Measurements from ENCODE around the gene SMC1B.
"Not testable (repeated sequence)": the region's sequence is repeated elsewhere in the genome, so short reads cannot be mapped to it uniquely, and the experiment has no call there.

SMC1B gene

DNA sequence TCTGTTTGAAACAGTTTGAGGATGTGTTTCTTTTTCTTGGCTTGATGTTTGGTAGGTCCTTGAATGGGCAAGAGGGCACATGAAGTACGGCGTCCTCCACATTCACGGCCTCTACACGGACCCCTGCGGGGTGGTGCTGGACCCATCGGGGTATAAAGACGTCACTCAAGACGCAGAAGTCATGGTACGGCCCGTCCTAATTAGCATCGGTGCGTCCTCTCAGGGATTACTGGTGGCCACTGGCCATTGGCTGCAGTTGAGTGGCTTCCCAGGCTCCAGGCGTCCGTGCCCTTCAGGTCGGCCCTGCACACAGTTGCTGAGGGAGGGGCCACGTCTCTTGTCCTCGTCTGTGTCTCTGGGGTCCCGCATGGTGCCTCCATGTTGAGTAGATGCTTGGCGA lies 82.9 kb downstream of the SMC1B start:
- H3K4me3 ChIP-seq (ENCODE audit: low read depth, low read length), result no peak overlapping the region
- no peak for DNase-seq (ENCODE audit: low read depth)

- DNase-seq (ENCODE audit: low read depth), result no peak
- H3K4me3 ChIP-seq (ENCODE audit: low read depth, low read length), result no peak overlapping the region
Measured at GRCh38 chr22:45329530-45329936, 83.9 kb downstream of the SMC1B start.

GRCh38 chr22:45328822-45329529 lies 84.4 kb downstream of the SMC1B start:
- H3K4me3 ChIP-seq (ENCODE audit: low read depth, low read length), result no peak overlapping the region
- no peak for DNase-seq (ENCODE audit: low read depth)

- DNase-seq (ENCODE audit: low read depth); H3K4me3 ChIP-seq (ENCODE audit: low read depth, low read length): not testable (repeated sequence)
Measured at GRCh38 chr22:45328261-45328660, 85.1 kb downstream of the SMC1B start.

DNA sequence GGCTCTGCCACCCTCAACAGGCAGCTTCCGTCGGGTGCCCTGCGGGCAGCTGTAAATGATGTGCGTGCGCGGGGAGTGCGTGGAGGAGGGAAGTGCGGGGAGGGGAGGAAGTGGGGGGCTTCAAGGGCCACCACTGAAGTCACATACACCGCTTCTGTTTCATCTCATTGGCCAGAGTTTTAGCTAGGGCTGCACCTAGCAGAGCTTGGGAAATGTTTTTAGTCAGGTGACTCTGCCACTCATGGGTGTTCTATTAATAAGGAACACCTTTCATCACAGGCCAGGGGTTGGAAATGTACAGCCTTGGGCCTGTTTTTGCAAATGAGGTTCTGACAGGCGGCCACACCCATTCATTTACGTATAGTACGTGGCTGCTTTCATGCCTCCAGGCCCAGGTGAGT lies 89.1 kb downstream of the SMC1B start:
- H3K4me3 ChIP-seq (ENCODE audit: low read depth, low read length), result no peak overlapping the region
- DNase-seq (ENCODE audit: low read depth), result no peak

DNA sequence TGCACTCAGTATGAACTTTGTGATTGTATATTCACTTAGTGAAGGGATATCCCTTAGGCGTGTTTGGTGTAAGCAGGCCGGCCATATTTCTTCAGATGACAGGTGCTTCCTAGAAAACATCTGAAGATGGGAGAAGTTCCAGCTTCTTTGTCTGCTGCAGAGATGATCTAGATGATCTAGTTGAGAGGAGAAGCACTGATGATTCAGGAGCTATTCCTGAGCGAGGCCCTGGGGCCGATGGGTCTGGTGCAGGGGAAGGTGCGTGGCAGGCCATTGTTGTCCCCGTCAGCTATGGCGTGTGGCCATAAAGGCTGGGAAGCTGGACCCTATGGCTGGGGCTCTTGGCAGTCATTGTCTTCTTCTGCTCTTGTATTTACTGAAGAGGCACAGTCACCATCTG lies 89.7 kb downstream of the SMC1B start:
- DNase-seq (ENCODE audit: low read depth), result no peak
- no peak overlapping the region for H3K4me3 ChIP-seq (ENCODE audit: low read depth, low read length)

DNA sequence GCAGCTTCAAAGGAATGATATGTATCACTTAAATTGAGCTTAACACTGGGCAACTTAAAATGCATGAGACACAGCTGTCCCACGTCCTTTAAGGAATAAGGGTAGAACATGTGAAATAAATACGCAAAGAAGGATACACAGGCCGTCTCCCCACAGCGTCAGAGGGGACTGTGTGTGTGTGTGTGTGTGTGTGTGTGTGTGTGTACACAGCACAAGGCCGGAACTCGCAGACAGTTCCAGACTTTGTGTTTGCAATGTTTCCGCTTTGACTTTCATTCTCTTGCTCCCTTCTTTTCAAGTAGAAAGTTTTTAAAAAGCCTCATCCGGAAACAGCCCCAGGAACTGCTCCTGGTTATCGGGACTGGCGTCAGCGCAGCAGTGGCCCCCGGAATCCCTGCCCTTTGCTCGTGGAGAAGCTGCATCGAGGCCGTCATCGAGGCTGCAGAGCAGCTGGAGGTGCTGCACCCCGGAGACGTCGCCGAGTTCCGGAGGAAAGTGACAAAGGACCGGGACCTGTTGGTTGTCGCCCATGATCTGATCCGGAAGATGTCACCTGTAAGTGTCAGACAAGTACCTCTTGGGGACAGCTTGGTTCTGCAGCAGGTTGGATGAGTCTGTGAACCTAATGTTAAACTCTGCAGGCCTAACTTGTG lies 90.4 kb downstream of the SMC1B start:
- no peak overlapping the region for H3K4me3 ChIP-seq (ENCODE audit: low read depth, low read length)
- DNase-seq (ENCODE audit: low read depth), result no peak

DNA sequence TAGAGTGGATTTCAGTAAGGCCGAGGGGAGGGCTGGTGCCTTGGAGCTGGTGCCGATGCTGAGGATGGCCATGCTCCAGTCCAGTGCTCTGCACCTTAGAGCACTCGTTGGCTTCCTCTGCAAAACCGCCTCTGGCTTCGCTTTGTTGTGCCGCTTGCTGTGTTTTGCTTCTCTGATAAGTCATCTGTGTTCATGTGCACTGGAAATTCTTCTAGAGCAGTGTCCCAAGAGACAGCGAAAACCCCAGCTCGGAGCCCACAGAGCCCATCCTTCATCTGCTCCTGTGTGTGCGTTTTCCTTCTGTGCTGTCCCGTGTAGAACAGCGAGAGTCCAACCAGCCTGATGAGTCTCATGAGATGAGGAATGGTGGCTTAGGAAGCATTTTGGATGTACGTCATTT lies 91.6 kb downstream of the SMC1B start:
- H3K4me3 ChIP-seq (ENCODE audit: low read depth, low read length), result no peak overlapping the region
- no peak for DNase-seq (ENCODE audit: low read depth)

DNA sequence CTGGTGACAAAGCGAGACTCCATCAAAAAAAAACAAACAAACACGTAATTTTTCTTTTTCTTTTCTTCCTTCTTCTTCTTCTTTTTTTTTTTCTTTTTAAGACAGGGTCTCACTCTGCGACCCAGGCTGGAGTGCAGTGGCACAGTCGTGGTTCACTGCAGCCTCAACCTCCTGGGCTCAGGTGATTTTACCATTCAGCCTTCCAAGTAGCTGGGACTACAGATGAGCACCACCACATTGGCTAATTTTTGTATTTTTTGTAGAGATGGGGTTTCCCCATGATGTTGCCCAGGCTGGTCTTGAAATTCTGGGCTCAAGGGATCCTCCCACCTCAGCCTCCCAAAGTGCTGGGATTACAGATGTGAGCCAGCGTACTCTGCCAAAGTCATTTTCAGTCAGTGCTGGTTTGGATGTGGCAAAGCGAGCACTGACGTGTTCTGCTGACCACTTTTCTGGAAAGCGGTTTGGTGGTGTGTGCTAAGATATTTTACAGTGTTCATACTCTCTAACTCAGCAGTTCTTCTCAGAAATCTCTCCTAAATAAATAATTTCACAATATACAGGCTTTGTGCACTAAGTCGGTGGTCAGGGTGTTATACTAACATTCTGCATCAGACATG lies 92.9 kb downstream of the SMC1B start:
- no peak overlapping the region for H3K4me3 ChIP-seq (ENCODE audit: low read depth, low read length)
- DNase-seq (ENCODE audit: low read depth), result no peak

DNA sequence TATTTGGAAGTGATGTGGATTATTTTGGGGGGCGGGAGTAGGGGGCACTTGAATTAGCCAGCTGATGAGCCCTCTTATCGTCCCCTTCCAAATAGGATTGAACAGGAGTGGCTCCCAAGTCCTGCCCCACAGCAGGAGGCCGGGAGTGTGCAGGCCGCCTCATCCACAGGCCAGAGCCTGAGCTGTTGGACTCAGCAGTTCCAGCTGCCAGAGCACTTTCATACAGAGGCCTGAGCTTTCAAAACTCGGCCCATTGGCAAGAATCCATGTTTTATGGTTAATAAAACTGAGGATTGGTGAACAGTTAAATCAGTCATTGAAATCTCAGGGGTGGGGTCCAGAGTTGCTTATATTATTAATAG lies 94.1 kb downstream of the SMC1B start:
- peak; percentile 17 for DNase-seq (ENCODE audit: low read depth)
- no peak overlapping the region for H3K4me3 ChIP-seq (ENCODE audit: low read depth, low read length)

DNA sequence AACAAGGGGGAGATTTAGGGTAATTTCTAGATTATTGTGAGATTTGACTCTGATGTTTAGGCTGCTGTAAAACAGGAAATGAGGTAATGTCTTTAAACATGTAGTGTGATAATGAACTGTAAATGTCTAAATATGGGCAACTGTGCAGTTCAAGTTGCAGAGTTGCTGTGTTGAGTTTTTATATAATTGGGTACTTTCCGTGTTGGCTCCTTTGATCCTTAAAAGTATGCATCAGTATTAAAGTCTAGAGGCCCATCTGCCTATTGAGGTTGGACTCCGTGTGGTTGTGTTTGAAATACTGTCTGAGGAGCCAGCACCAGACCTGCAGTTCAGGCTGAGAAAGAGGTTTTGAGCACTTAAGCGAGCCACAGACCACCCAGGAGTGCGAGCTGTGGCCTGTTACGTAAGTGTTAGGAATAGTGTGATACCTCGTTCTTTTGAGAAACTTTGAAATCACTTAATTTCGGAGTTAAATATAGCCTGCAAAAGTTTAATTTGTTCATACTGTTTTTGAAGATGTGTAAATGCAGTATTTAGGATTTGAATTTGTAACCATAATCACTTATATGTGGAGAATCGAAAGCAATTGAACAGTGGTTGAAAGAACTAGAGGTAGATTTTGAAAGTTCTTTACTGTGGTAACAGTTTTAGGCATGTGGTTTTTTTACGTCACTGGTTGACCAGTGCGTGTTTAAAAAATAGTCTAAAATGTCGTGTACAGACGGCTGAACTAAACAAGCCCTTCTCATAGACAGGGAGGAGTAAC lies 94.7 kb downstream of the SMC1B start:
- no peak for DNase-seq (ENCODE audit: low read depth)
- H3K4me3 ChIP-seq (ENCODE audit: low read depth, low read length), result peak overlapping the region; percentile 4

DNA sequence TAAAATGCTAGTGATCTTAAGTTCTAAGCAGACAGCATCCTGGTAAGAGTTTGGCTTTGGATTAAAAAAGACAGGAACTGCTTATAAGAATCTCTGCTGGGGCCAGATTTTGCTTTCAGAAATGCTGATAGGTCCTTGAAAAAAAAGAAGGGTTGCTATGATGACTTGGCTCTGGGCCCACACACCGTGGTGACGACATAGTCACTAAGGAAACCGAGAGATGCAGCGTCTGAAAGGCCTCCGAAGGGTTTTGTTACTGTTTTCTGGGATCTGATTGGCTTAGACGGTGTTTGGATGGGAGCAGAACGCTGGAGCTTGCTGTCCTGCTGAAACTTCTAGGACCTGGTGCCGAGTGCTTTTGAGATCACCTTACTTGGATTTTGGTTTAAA lies 95.2 kb downstream of the SMC1B start:
- DNase-seq (ENCODE audit: low read depth), result peak; percentile 77
- H3K4me3 ChIP-seq (ENCODE audit: low read depth, low read length), result no peak overlapping the region

- H3K4me3 ChIP-seq (ENCODE audit: low read depth, low read length), result no peak overlapping the region
- DNase-seq (ENCODE audit: low read depth), result no peak
Measured at GRCh38 chr22:45317551-45318167, 95.7 kb downstream of the SMC1B start.

- DNase-seq (ENCODE audit: low read depth), result no peak
- H3K4me3 ChIP-seq (ENCODE audit: low read depth, low read length), result no peak overlapping the region
Measured at GRCh38 chr22:45316796-45317526, 96.4 kb downstream of the SMC1B start.

DNA sequence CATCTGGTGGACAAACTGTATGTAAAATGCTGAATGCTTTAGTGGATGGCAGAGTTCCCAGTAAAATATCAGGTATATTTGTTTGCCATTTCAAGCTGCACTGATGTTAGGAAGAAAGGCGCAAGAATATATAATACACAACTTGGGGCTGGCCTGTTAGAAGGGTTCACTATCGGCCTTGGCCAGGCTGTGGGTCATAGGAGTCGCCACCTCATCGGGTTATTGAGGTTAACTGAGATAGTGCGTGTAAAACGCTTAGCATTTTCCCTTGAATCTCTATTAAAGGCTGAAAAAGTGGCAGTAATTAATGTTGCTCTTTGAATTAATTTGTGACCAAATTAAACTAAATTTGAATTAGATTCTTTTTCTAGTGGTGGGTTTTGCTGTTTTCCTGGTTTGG lies 98.6 kb downstream of the SMC1B start:
- H3K4me3 ChIP-seq (ENCODE audit: low read depth, low read length), result no peak overlapping the region
- DNase-seq (ENCODE audit: low read depth), result no peak

DNA sequence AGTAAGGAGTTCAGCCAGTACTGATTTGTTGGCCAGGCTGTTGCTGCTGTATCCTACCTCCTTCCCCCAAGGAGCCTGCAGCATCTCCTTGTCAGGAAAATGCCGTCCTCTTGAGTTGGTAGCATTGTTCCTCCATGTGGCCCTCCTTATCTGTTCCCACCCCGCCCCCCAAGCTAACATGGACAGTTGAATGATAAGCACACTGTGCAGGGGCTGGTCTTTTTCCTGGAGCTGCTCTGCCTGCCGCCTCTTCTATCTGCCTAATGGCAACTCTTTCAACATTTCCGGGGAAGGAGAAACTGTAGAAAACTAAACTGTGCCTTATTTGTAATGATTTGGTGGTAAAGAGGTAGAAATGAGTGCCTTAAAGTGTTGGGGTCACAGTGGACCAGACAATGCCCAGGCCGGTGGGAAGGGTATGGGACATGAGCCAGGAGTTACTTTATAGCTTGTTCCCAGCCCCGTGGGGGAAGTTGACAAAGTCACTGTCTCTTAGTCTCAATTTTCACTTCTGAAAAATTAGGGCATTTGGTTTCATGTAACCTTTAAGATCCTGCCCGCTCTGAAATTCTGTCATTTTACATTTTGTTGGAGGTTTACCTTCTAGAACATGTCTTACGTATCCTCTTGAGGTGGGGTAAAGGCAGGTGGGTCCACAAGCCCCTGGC lies 99.2 kb downstream of the SMC1B start:
- H3K4me3 ChIP-seq (ENCODE audit: low read depth, low read length), result no peak overlapping the region
- no peak for DNase-seq (ENCODE audit: low read depth)

DNA sequence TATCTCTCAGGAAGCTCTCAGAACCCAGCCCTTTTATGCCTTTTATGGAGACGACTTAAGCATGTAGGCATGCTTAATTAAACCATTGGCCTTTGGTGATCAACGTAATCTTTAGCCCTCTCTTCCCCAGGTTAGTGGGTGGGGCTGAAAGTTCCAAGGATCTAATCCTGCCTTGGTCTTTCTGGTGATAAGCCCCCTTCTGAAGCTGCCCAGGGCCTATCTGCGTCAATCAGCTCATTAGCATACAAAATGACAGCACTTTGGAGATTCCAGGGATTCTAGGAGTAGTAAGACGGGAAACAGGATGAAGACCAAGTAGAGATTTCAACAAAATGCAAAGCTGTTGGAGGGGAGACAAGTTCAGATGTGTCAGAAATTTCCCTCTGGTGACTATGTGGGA lies 100.5 kb downstream of the SMC1B start:
- DNase-seq (ENCODE audit: low read depth), result no peak
- no peak overlapping the region for H3K4me3 ChIP-seq (ENCODE audit: low read depth, low read length)

- no peak overlapping the region for H3K4me3 ChIP-seq (ENCODE audit: low read depth, low read length)
- DNase-seq (ENCODE audit: low read depth), result no peak
Measured at GRCh38 chr22:45312415-45312814, 101.0 kb downstream of the SMC1B start.

All from skeletal muscle cell (primary cell).